ENCODE data around the gene UHRF2.

Gene UHRF2

DNA sequence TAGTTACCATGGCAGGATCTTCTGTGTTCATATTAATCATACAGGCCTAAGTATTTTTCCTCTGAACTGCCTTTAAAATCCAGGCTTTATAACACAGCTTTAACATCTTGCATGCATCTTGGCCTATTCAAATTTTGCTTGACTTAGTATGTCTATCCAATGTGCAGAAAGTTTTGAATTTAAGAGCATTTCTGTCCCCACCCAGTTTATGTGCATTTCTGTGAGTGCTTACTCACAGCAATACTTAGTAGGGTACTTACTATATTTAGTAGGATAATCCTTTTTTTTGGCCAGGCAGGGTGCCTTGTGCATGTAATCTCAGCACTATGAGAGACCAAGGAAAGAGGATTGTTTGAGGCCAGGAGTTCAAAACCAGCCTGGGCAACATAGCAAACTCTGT is 18.0 kb downstream of the UHRF2 start:
- no peak overlapping the region for H3K4me3 ChIP-seq (ENCODE audit: low read length)
- DNase-seq (ENCODE audit: low read depth) = peak; percentile 72
- TF ChIP-seq, protein P1, sequence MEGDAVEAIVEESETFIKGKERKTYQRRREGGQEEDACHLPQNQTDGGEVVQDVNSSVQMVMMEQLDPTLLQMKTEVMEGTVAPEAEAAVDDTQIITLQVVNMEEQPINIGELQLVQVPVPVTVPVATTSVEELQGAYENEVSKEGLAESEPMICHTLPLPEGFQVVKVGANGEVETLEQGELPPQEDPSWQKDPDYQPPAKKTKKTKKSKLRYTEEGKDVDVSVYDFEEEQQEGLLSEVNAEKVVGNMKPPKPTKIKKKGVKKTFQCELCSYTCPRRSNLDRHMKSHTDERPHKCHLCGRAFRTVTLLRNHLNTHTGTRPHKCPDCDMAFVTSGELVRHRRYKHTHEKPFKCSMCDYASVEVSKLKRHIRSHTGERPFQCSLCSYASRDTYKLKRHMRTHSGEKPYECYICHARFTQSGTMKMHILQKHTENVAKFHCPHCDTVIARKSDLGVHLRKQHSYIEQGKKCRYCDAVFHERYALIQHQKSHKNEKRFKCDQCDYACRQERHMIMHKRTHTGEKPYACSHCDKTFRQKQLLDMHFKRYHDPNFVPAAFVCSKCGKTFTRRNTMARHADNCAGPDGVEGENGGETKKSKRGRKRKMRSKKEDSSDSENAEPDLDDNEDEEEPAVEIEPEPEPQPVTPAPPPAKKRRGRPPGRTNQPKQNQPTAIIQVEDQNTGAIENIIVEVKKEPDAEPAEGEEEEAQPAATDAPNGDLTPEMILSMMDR (conservative IDR thresholded peaks at IDR 0.05; ENCODE audit: low read depth, low read length) = no peak

DNA sequence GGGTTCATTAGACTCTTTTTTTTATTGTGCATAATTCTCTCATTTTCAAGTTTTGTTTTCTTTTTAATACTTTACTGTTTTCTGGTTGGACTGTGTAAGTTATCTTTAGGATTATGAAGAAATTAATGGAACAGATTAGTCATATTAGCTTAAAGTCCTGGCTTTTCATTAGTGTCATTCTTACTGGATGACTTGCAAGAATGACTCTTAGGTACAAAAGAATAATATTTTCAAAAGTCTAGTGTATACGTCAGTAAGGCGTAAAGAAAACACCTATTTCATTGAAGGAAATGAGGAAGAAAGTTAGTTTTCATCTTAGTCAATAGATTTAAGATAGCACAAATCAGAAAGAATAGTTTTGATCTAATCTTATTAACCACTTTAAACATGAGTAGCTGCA is 20.4 kb downstream of the UHRF2 start:
- H3K4me3 ChIP-seq (ENCODE audit: low read length) = no peak overlapping the region
- peak; percentile 68 for DNase-seq (ENCODE audit: low read depth)
- TF ChIP-seq, protein P1 (conservative IDR thresholded peaks at IDR 0.05; ENCODE audit: low read depth, low read length) = no peak

DNA sequence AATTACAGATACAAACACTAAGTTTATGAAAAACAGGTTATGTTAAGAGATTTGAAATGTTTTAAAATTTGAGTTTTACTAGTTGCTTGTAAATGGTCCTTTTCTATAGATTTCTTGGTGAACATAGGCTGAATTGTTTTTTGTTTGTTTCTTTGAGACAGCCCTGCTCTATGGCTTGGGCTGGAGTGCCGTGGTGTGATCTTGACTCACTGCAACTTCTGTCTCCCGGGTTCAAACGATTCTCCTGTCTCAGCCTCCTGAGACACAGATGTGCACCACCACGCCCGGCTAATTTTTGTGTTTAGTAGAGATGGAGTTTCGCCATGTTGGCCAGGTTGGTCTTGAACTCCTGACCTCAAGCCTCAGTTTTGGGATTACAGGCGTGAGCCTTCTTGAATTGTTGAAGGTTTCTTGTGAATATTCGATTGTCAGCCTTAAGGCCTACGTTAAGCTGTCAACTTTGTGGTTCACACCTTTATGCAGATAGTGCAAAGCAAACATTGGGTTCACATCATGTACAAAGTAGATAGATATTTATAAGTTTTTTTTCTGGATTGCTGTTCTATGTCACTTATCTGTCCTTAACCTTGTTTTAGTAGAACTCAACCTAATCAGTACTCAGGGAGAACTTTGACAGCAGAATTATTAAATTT is 26.2 kb downstream of the UHRF2 start:
- no peak overlapping the region for H3K4me3 ChIP-seq (ENCODE audit: low read length)
- no peak for DNase-seq (ENCODE audit: low read depth)
- TF ChIP-seq, protein P1 (conservative IDR thresholded peaks at IDR 0.05; ENCODE audit: low read depth, low read length) = no peak

DNA sequence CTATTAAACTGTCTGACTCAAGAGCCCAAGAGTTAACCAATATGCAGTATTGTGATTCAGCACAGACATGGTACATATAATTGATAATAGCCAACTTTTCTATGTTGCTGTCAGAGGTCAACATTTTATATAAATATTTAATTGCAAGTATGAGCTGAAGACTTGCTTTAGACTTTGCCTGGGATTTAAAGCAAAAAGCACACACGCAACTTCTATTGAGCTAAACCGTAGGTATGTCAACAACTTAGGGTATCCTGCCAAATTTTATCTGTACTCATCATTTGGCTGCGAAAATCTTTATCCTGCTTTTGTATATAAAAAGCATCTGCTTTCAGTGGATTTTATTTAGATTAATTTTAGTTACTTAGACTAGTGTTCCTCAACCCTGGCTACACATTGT is 27.4 kb downstream of the UHRF2 start:
- TF ChIP-seq, protein P1 (conservative IDR thresholded peaks at IDR 0.05; ENCODE audit: low read depth, low read length) = no peak
- H3K4me3 ChIP-seq (ENCODE audit: low read length) = no peak overlapping the region
- DNase-seq (ENCODE audit: low read depth) = no peak

DNA sequence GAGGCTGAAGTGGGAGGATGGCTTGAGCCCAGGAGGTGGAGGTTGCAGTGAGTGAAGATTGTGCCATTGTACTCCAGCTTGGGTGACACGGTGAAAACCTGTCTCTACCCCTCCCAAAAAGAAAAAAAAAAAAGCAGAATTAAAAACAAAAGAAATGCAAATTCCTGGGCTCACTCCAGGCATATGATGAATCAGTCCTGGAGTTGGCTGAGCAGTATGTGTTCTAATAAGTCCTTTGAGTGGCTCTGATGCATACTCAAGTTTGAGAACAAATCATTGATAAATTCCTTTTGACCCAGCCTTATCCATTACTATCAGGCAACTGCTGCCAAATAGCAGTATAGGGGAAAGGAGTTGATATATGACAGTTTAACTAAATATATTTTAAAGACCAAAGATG is 28.3 kb downstream of the UHRF2 start:
- TF ChIP-seq, protein P1 (conservative IDR thresholded peaks at IDR 0.05; ENCODE audit: low read depth, low read length) = no peak
- no peak for DNase-seq (ENCODE audit: low read depth)
- no peak overlapping the region for H3K4me3 ChIP-seq (ENCODE audit: low read length)

DNA sequence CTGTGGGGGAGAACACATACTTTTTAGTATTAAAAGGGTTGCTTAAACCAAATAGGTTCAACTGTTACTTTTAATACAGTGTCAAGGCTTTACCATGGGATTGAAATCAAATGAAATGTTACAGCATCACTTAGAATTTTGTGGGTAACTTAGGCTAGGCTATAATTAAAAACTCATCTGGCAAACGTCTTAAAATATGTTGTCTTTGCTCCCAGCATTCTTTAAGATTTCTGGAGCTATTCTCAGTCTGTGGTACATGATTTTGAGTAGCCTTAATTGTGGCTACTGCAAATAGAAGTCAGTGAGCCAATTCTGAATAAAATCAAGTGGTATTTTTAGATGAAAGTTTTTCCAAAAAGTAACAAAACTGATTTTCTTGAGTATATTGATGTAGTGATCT is 30.7 kb downstream of the UHRF2 start:
- H3K4me3 ChIP-seq (ENCODE audit: low read length) = no peak overlapping the region
- TF ChIP-seq, protein P1 (conservative IDR thresholded peaks at IDR 0.05; ENCODE audit: low read depth, low read length) = no peak
- DNase-seq (ENCODE audit: low read depth) = no peak

DNA sequence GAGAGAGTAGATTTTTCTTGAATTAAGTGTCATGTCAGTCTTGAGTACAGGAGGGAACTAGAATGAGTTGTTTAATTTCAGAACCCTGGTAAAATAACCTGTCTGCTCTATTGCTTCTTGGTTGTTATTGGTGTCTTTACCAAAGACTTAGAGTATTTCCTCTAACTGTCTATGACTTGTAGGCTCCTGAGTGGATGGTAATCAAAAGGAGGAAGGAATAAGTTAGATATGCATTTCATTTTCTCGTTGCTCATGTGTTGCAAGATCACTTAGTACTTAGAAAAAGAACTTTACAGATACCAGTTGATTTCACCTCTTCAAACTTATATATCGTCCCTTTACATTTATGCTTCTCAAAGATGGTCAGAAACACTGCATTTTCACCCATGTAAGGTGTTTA is 31.1 kb downstream of the UHRF2 start:
- DNase-seq (ENCODE audit: low read depth) = no peak
- TF ChIP-seq, protein P1 (conservative IDR thresholded peaks at IDR 0.05; ENCODE audit: low read depth, low read length) = no peak
- no peak overlapping the region for H3K4me3 ChIP-seq (ENCODE audit: low read length)

Measured in retinal pigment epithelial cell (primary cell).